Body of pancreas (tissue), 4 donors: ENCODE results near the gene CD58. TPM values are rescaled to one million over a fixed set of nuclear protein-coding genes. Genes with fewer than 3 reads are reported as not detected.
"Not testable (repeated sequence)": the region's sequence is repeated elsewhere in the genome, so short reads cannot be mapped to it uniquely, and the experiment has no call there.

Experiments
- ATAC-seq: fragments of 150-250 bp; one replicate; pipeline ENCODE4 v1.9.1; 2016
- DNase-seq, 4 donors: peaks; one replicate each; pipeline ENCODE4 v3.0.0-alpha.2; 2019
- H3K27ac ChIP-seq, 4 donors: fragments of 200-600 bp; sonication (generic); 1 replicate in 3 of 4; 2 replicates in 1 of 4; pipeline versions ENCODE4 v1.5.1 to v1.6.1; 2016 to 2019; ENCODE audit warnings: mild to moderate bottlenecking in 1 of 4, mixed read lengths in 1 of 4, moderate library complexity in 1 of 4
- H3K27me3 ChIP-seq, 2 donors: fragments of 200-600 bp; sonication (generic); one replicate each; pipeline ENCODE4 v1.6.0; 2016; ENCODE audit warnings: mild to moderate bottlenecking in 1 of 2
- H3K36me3 ChIP-seq, 2 donors: fragments of 200-600 bp; sonication (generic); replicated peaks in 1 of 2; 2 replicates each; pipeline ENCODE4 v1.5.1; 2016; ENCODE audit warnings: low read depth in 2 of 2; ENCODE audit not compliant: insufficient read depth in 1 of 2
- H3K4me1 ChIP-seq: fragments of 200-600 bp; sonication (generic); one replicate; pipeline ENCODE4 v1.6.0; 2016
- H3K4me3 ChIP-seq, 2 donors: fragments of 200-600 bp; sonication (generic); 1 replicate in 1 of 2; 2 replicates in 1 of 2; pipeline ENCODE4 v1.5.1; 2016 to 2019
- H3K9me3 ChIP-seq, 3 donors: fragments of 200-600 bp; sonication (generic); 1 replicate in 2 of 3; 2 replicates in 1 of 3; pipeline ENCODE4 v1.5.1; 2016
- CTCF ChIP-seq, 7 experiments: fragments of 450-650 bp in 4 of 7; fragments of 200-600 bp in 3 of 7; sonication (generic) in 3 of 7; IDR thresholded peaks; one replicate each; pipeline ENCODE4 v1.5.1; 2016 to 2019; ENCODE audit warnings: antibody characterized with exemption in 7 of 7
- POLR2A ChIP-seq, 3 donors: fragments of 450-650 bp; IDR thresholded peaks; one replicate each; pipeline ENCODE4 v1.6.1; 2016; ENCODE audit warnings: antibody characterized with exemption in 3 of 3, mild to moderate bottlenecking in 2 of 3
- WGBS, 2 donors: methylation state at CpG; one replicate each; pipeline ENCODE4 v1.1.5; 2017; 5-methylcytosine and 5-hydroxymethylcytosine counted together
- intact Hi-C: fragments of 100-400 bp; cut with DNase I; formaldehyde crosslinking; loops from one replicate; pipeline ENCODE4 v1.15.1; 2023
- total RNA-seq, 2 donors: library from RNA; depleted of rRNA; stranded (reverse); fragments of >200 nt; gene quantifications; one replicate each; pipeline ENCODE4 v1.1.0, GENCODE V29; 2016

The CD58 gene
- 10 to 100 TPM in 1 of 2 donors, 1 to 10 TPM in 1; 6.6 to 15.0 TPM for total RNA-seq

GRCh38 chr1:116570358-116571214 lies at the start of gene CD58:
Gene CD58, minus strand, starts transcription at chr1:116571026. Its CDS starts 54 bp downstream, at chr1:116570972.
- H3K4me3 ChIP-seq: peak within 1 kb of the TSS; percentile 48 to 50
- H3K4me1 ChIP-seq: peaks cover 11% of the 10 kb centered on the region
- ATAC-seq (peak; percentile 87), DNase-seq (peak; percentile 76 to 87 (median 82))
- H3K27me3 ChIP-seq: no peaks in the 10 kb centered on the region
- WGBS, 2 donors: 0% methylated on average over 7 to 84 of the region's 90 CpGs
- peak within 1 kb of the TSS; percentile 84 to 94 (median 92) for H3K27ac ChIP-seq
- H3K9me3 ChIP-seq: no peaks in the 10 kb centered on the region
- intact Hi-C loops: loop anchor here (10.0 kb wide), 1 partner anchor 104 kb away; no protein-coding TSS in a partner anchor
- TF ChIP-seq POLR2A (IDR thresholded peaks at IDR 0.05): peak; percentile 52 to 74 (median 68)
- peak; percentile 46 to 78 (median 67) for TF ChIP-seq CTCF (IDR thresholded peaks at IDR 0.05)
- H3K36me3 ChIP-seq: no peaks in the 10 kb centered on the region

- ATAC-seq, H3K4me3 ChIP-seq, DNase-seq, H3K27me3 ChIP-seq, H3K9me3 ChIP-seq, intact Hi-C loops, H3K36me3 ChIP-seq, H3K27ac ChIP-seq: not testable (repeated sequence)
- peaks cover 18% of the 10 kb centered on the region for H3K4me1 ChIP-seq
- 90 to 93% methylated on average over 2 to 3 of the region's 3 CpGs for WGBS, 2 donors
These were observed 49.6 kb upstream of the CD58 start for GRCh38 chr1:116620392-116620791.

GRCh38 chr1:116619106-116619505 lies 48.3 kb upstream of the CD58 start:
- not testable (repeated sequence) for H3K9me3 ChIP-seq
- 29 to 30% methylated on average over 4 of the region's 4 CpGs for WGBS, 2 donors

GRCh38 chr1:116617808-116618207 lies 47.0 kb upstream of the CD58 start:
- ATAC-seq, H3K36me3 ChIP-seq, H3K27ac ChIP-seq, H3K4me1 ChIP-seq, H3K9me3 ChIP-seq, intact Hi-C loops, H3K27me3 ChIP-seq, H3K4me3 ChIP-seq, DNase-seq: not testable (repeated sequence)
- TF ChIP-seq CTCF (IDR thresholded peaks at IDR 0.05): peak in 1 of 7 experiments; percentile 9
- whole genome bisulfite sequencing, 2 donors: 50 to 56% methylated on average over 5 of the region's 5 CpGs

More at GRCh38 chr1:116619106-116619505, 48.3 kb upstream of the CD58 start:
- DNase-seq, H3K27me3 ChIP-seq, H3K27ac ChIP-seq, H3K4me3 ChIP-seq, H3K36me3 ChIP-seq, ATAC-seq, intact Hi-C loops, H3K4me1 ChIP-seq: not testable (repeated sequence)

- H3K27ac ChIP-seq, H3K27me3 ChIP-seq, H3K36me3 ChIP-seq, H3K4me1 ChIP-seq, intact Hi-C loops, ATAC-seq, H3K4me3 ChIP-seq, DNase-seq, H3K9me3 ChIP-seq: not testable (repeated sequence)
- WGBS, 2 donors: 84 to 90% methylated on average over 8 to 9 of the region's 13 CpGs
These were observed 43.0 kb upstream of the CD58 start for GRCh38 chr1:116613825-116614224.

GRCh38 chr1:116609801-116610371 lies 39.1 kb upstream of the CD58 start:
- H3K27me3 ChIP-seq, H3K36me3 ChIP-seq, ATAC-seq, H3K27ac ChIP-seq, DNase-seq, H3K4me1 ChIP-seq, H3K9me3 ChIP-seq, intact Hi-C loops, H3K4me3 ChIP-seq: not testable (repeated sequence)
- 78 to 96% methylated on average over 5 to 6 of the region's 6 CpGs for WGBS, 2 donors

- 77 to 82% methylated on average over 2 of the region's 2 CpGs for WGBS, 2 donors
- ATAC-seq, H3K4me1 ChIP-seq, H3K27ac ChIP-seq, DNase-seq, H3K9me3 ChIP-seq, H3K4me3 ChIP-seq, H3K36me3 ChIP-seq, H3K27me3 ChIP-seq, intact Hi-C loops: not testable (repeated sequence)
These were observed 38.0 kb upstream of the CD58 start for GRCh38 chr1:116608841-116609240.

GRCh38 chr1:116608151-116608550 lies 37.3 kb upstream of the CD58 start:
- H3K9me3 ChIP-seq, H3K4me3 ChIP-seq, H3K4me1 ChIP-seq, H3K27ac ChIP-seq, H3K36me3 ChIP-seq, DNase-seq, H3K27me3 ChIP-seq, ATAC-seq, intact Hi-C loops: not testable (repeated sequence)
- WGBS, 2 donors: 82 to 86% methylated on average over 11 to 12 of the region's 12 CpGs

- intact Hi-C loops, H3K4me1 ChIP-seq, H3K27ac ChIP-seq, H3K4me3 ChIP-seq, DNase-seq, H3K27me3 ChIP-seq, H3K36me3 ChIP-seq, ATAC-seq, H3K9me3 ChIP-seq: not testable (repeated sequence)
- 37 to 67% methylated on average over 1 of the region's 1 CpG for WGBS, 2 donors
These were observed 36.6 kb upstream of the CD58 start for GRCh38 chr1:116607463-116607862.

- H3K27me3 ChIP-seq, H3K27ac ChIP-seq, H3K4me3 ChIP-seq, H3K4me1 ChIP-seq, intact Hi-C loops, H3K36me3 ChIP-seq, ATAC-seq, H3K9me3 ChIP-seq: not testable (repeated sequence)
- DNase-seq: peak in 1 of 4 donors; percentile 42
- 76 to 79% methylated on average over 8 of the region's 8 CpGs for WGBS, 2 donors
These were observed 35.2 kb upstream of the CD58 start for GRCh38 chr1:116606067-116606466.
